Stimulated activated CD8-positive, alpha-beta memory T cell treated with anti-CD3 and anti-CD28 coated beads, Interleukin-7, amount 100 ng/mL, for 1 hour (primary cell): ENCODE data around the gene ELOVL6.
"Not testable (repeated sequence)": the region's sequence is repeated elsewhere in the genome, so short reads cannot be mapped to it uniquely, and the experiment has no call there.

Experiments
- DNase-seq, 2 donors: peaks; one replicate each; pipeline ENCODE4 v3.0.0-alpha.2; 2020; ENCODE audit warnings: low read depth in 2 of 2

ELOVL6 gene

GRCh38 chr4:110160618-110161017 is 37.8 kb downstream of the ELOVL6 start:
- DNase-seq: no peak

- DNase-seq: no peak
Measured at GRCh38 chr4:110159541-110159940, 38.9 kb downstream of the ELOVL6 start.

- DNase-seq: no peak
Measured at GRCh38 chr4:110157580-110157979, 40.8 kb downstream of the ELOVL6 start.

GRCh38 chr4:110157166-110157565 is 41.2 kb downstream of the ELOVL6 start:
- not testable (repeated sequence) for DNase-seq

- no peak for DNase-seq
Measured at GRCh38 chr4:110156442-110156841, 42.0 kb downstream of the ELOVL6 start.

GRCh38 chr4:110155654-110156053 is 42.8 kb downstream of the ELOVL6 start:
- no peak for DNase-seq

- DNase-seq: no peak
Measured at GRCh38 chr4:110154582-110154981, 43.8 kb downstream of the ELOVL6 start.

- DNase-seq: no peak
Measured at GRCh38 chr4:110152386-110152785, 46.0 kb downstream of the ELOVL6 start.

- no peak for DNase-seq
Measured at GRCh38 chr4:110149089-110149488, 49.3 kb downstream of the ELOVL6 start.

- DNase-seq: no peak
Measured at GRCh38 chr4:110142461-110142860, 56.0 kb downstream of the ELOVL6 start.

GRCh38 chr4:110139815-110140214 is 58.6 kb downstream of the ELOVL6 start:
- DNase-seq: no peak

- no peak for DNase-seq
Measured at GRCh38 chr4:110139111-110139510, 59.3 kb downstream of the ELOVL6 start.

- DNase-seq: no peak
Measured at GRCh38 chr4:110138551-110138950, 59.9 kb downstream of the ELOVL6 start.

GRCh38 chr4:110137829-110138228 is 60.6 kb downstream of the ELOVL6 start:
- DNase-seq: no peak

- no peak for DNase-seq
Measured at GRCh38 chr4:110135523-110135922, 62.9 kb downstream of the ELOVL6 start.

GRCh38 chr4:110135076-110135475 is 63.3 kb downstream of the ELOVL6 start:
- no peak for DNase-seq

GRCh38 chr4:110134269-110134869 is 64.0 kb downstream of the ELOVL6 start:
- DNase-seq: no peak

- DNase-seq: no peak
Measured at GRCh38 chr4:110132816-110133719, 65.3 kb downstream of the ELOVL6 start.

- no peak for DNase-seq
Measured at GRCh38 chr4:110131916-110132315, 66.5 kb downstream of the ELOVL6 start.

- DNase-seq: no peak
Measured at GRCh38 chr4:110130576-110131358, 67.6 kb downstream of the ELOVL6 start.

- DNase-seq: no peak
Measured at GRCh38 chr4:110129544-110129943, 68.9 kb downstream of the ELOVL6 start.

GRCh38 chr4:110128472-110128919 is 69.9 kb downstream of the ELOVL6 start:
- DNase-seq: no peak
